ENCODE data around the gene CORIN.
A peak's percentile ranks its signal among the peaks of the same experiment; 100 is the strongest.

Gene CORIN

DNA sequence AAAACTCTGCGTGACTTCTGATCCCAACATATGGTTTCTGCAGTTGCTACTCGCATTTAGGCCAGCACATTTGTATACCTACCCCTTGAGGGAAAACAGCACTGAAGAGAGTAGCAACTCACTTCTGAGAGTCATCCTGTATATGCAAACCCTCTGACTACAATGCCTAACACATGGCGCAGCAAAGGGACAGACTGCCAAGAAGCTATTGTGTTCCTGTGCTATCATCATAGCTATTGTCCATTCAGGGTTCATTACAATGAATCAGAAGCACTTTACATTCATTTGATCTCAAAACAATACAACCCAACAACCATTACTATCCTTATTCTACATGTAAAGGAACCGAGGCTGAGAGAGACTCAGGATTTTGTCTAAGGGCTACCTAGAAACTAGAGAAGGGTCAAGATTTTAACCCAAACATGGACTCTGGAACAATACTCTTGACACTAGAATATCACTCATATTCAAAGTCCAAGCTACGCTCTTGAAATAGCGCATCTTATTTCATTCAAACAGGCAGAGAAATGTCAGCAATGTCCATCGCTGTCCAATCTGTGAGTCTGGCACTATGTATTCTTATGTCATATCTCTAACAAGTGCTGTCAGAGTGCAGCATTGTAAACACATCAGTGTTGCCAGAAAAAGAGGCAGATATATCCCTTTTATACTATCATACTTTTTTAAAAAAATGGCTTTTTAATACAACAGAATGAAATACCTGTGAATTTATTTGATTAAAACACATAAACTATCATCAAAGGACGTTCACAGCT lies 173.6 kb downstream of the CORIN start:
- Histone ChIP-seq H3K4me1 (ENCODE audit: insufficient read depth, low read length, poor library complexity, severe bottlenecking) (no peaks in the 10 kb centered on the region), H3K36me3 (ENCODE audit: insufficient read depth, low read length) (no peaks in the 10 kb centered on the region), H3K4me2 (ENCODE audit: low read depth, low read length, poor library complexity, severe bottlenecking) (no peak overlapping the region), H3K27me3 (ENCODE audit: insufficient read depth, low read length, poor library complexity, severe bottlenecking) (no peaks in the 10 kb centered on the region), H3K79me2 (ENCODE audit: insufficient read depth, low read length) (no peaks in the 10 kb centered on the region), H3K9me3 (ENCODE audit: insufficient read depth, low read depth, low read length) (no peaks in the 10 kb centered on the region), H3K4me3 (ENCODE audit: low read length, poor library complexity, severe bottlenecking) (no peak overlapping the region), H3F3A (ENCODE audit: low read depth) (no peaks in the 10 kb centered on the region), H3K9me2 (replicated peaks; ENCODE audit: low read depth, low read length) (no peaks in the 10 kb centered on the region), H4K20me1 (ENCODE audit: insufficient read depth, low read length, poor library complexity, severe bottlenecking) (no peaks in the 10 kb centered on the region), H3K9ac (ENCODE audit: low read depth, low read length, poor library complexity, severe bottlenecking) (no peak overlapping the region), H2AFZ (ENCODE audit: low read length) (no peak overlapping the region)
- TF ChIP-seq, protein P1, sequence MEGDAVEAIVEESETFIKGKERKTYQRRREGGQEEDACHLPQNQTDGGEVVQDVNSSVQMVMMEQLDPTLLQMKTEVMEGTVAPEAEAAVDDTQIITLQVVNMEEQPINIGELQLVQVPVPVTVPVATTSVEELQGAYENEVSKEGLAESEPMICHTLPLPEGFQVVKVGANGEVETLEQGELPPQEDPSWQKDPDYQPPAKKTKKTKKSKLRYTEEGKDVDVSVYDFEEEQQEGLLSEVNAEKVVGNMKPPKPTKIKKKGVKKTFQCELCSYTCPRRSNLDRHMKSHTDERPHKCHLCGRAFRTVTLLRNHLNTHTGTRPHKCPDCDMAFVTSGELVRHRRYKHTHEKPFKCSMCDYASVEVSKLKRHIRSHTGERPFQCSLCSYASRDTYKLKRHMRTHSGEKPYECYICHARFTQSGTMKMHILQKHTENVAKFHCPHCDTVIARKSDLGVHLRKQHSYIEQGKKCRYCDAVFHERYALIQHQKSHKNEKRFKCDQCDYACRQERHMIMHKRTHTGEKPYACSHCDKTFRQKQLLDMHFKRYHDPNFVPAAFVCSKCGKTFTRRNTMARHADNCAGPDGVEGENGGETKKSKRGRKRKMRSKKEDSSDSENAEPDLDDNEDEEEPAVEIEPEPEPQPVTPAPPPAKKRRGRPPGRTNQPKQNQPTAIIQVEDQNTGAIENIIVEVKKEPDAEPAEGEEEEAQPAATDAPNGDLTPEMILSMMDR (conservative IDR thresholded peaks at IDR 0.05; ENCODE audit: low read length), result no peak
- no peak for TF ChIP-seq EZH2phosphoT487 (IDR thresholded peaks at IDR 0.05; ENCODE audit: borderline replicate concordance)

DNA sequence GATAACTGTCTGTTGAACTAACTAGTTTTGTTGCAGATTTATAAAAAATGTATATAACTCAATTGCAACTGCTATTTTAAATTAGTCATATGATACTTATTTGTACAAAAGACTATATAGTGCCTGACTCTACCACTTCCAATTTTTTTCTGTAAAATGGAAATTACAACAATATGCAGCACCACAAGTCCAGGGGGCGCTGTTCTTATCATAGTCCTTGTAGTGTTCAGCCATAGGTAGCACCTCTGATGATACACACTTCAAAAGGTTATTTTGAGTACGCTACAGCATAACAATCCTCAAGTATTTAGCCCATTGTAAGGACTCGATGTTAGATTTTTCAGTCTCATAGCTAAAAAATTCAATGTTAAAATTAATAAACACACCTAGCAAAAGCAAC lies 174.9 kb downstream of the CORIN start:
- Histone ChIP-seq H2AFZ (ENCODE audit: low read length) (no peak overlapping the region), H3K9me2 (replicated peaks; ENCODE audit: low read depth, low read length) (no peaks in the 10 kb centered on the region), H3F3A (ENCODE audit: low read depth) (no peaks in the 10 kb centered on the region), H3K36me3 (ENCODE audit: insufficient read depth, low read length) (no peaks in the 10 kb centered on the region), H3K9ac (ENCODE audit: low read depth, low read length, poor library complexity, severe bottlenecking) (no peak overlapping the region), H3K27me3 (ENCODE audit: insufficient read depth, low read length, poor library complexity, severe bottlenecking) (no peaks in the 10 kb centered on the region), H3K4me2 (ENCODE audit: low read depth, low read length, poor library complexity, severe bottlenecking) (no peak overlapping the region), H4K20me1 (ENCODE audit: insufficient read depth, low read length, poor library complexity, severe bottlenecking) (no peaks in the 10 kb centered on the region), H3K79me2 (ENCODE audit: insufficient read depth, low read length) (no peaks in the 10 kb centered on the region), H3K9me3 (ENCODE audit: insufficient read depth, low read depth, low read length) (no peaks in the 10 kb centered on the region), H3K4me3 (ENCODE audit: low read length, poor library complexity, severe bottlenecking) (no peak overlapping the region), H3K4me1 (ENCODE audit: insufficient read depth, low read length, poor library complexity, severe bottlenecking) (no peaks in the 10 kb centered on the region)
- TF ChIP-seq, protein P1 (conservative IDR thresholded peaks at IDR 0.05; ENCODE audit: low read length), result peak; percentile 68
- TF ChIP-seq EZH2phosphoT487 (IDR thresholded peaks at IDR 0.05; ENCODE audit: borderline replicate concordance), result no peak

DNA sequence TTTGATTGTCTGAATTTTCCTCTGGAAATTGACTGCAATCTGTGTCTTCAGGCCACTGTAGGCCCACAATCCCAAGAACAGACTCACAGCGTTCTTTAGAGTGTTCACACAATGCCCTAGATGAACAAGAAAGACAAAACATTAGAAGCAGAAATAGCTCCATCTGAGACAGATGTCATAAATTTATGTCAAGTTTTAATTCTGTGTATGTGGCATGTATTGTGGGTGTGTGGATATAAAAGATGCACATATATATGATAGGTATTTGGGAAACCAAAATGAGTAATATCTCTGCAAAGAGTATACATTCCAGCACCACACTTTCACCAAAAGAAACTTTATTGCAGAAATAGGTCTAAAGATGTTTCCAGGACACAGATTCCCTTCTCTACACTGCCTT lies 176.1 kb downstream of the CORIN start:
- TF ChIP-seq, protein P1 (conservative IDR thresholded peaks at IDR 0.05; ENCODE audit: low read length), result no peak
- no peak for TF ChIP-seq EZH2phosphoT487 (IDR thresholded peaks at IDR 0.05; ENCODE audit: borderline replicate concordance)
- H3K9ac ChIP-seq (ENCODE audit: low read depth, low read length, poor library complexity, severe bottlenecking), result no peak overlapping the region
- H3K27me3 ChIP-seq (ENCODE audit: insufficient read depth, low read length, poor library complexity, severe bottlenecking), result no peaks in the 10 kb centered on the region
- no peak overlapping the region for H3K4me3 ChIP-seq (ENCODE audit: low read length, poor library complexity, severe bottlenecking)
- H3K9me3 ChIP-seq (ENCODE audit: insufficient read depth, low read depth, low read length), result no peaks in the 10 kb centered on the region
- H3K79me2 ChIP-seq (ENCODE audit: insufficient read depth, low read length), result no peaks in the 10 kb centered on the region
- no peaks in the 10 kb centered on the region for H3K4me1 ChIP-seq (ENCODE audit: insufficient read depth, low read length, poor library complexity, severe bottlenecking)
- H4K20me1 ChIP-seq (ENCODE audit: insufficient read depth, low read length, poor library complexity, severe bottlenecking), result no peaks in the 10 kb centered on the region
- H3K9me2 ChIP-seq (replicated peaks; ENCODE audit: low read depth, low read length), result no peaks in the 10 kb centered on the region
- no peaks in the 10 kb centered on the region for H3F3A ChIP-seq (ENCODE audit: low read depth)
- no peak overlapping the region for H3K4me2 ChIP-seq (ENCODE audit: low read depth, low read length, poor library complexity, severe bottlenecking)
- H3K36me3 ChIP-seq (ENCODE audit: insufficient read depth, low read length), result no peaks in the 10 kb centered on the region
- no peak overlapping the region for H2AFZ ChIP-seq (ENCODE audit: low read length)

All from Loucy (cell line).